Measurements from ENCODE around the gene C6orf120. TPM values are rescaled to one million over a fixed set of nuclear protein-coding genes. Genes with fewer than 3 reads are reported as not detected.

C6orf120 gene
- total RNA-seq, 1 donor from 2014 or later, result 41.2 TPM

GRCh38 chr6:169729961-169730360, 28.0 kb downstream of the C6orf120 start:
- no peak for DNase-seq (ENCODE audit: low read depth)
- no peak overlapping the region for H3K4me3 ChIP-seq (ENCODE audit: low read depth, low read length)
- TF ChIP-seq CTCF (conservative IDR thresholded peaks at IDR 0.05; ENCODE audit: low read depth, low read length), result no peak

DNA sequence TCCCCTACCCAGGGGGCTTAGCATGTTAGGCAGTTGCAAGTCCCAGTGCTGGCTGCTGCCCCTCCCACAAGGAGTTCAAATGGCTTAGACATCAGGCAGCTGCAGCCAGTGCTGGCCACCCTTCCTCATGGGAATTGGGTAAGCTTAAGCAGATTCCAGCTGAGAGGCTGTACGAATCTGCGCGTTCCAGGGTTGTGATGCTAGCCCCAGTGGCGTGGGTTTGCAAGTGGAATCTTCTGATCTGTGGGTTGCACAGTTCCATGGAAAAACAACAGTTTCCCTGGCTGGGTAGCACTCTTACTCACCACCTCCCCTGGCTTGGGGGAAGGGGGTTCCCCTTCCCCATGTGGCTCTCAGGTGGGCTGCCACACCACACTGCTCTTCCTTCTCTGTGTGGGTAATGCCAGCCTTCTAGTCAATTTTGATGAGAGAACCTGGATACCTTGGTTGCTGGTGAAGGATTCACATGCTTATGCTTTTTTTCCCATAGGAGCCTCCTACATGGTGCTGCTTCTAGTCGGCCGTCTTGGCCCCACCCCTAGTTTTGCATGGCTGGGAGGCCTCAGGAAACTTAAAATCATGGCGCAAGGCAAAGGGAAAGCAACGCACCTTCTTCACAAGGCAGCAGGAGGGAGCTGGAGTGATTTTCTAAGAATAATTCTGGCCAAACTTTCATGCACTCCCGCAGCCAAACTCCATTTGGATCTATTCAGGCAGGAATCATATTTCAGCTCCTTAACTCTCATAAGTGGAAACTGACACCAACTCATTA, 36.5 kb downstream of the C6orf120 start:
- H3K4me3 ChIP-seq (ENCODE audit: low read depth, low read length), result no peak overlapping the region
- no peak for TF ChIP-seq CTCF (conservative IDR thresholded peaks at IDR 0.05; ENCODE audit: low read depth, low read length)
- no peak for DNase-seq (ENCODE audit: low read depth)

DNA sequence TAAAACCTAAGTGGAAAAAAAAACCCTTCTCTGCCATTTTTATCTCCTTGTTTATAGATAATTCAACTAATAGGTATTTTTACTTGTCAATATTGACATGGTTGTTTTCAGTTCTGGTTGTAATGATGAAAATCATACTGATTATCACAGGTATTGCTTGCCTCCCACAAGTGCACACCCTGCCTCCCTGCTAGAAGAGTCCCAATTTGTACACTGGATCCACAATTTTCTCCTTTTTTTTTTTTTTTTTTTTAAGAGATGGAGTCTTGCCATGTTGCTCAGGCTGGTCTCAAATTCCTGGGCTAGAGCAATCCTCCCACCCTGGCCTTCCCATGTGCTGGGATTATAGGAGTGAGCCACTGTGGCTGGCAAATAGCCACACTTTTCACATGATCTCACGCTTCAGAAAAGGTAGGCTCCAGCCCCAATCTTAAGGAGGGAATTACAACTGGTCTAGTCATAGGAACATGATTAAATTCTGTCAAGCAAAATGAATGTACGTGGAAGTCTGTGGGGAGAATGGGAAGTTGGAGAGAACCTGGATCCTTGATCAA, 37.1 kb downstream of the C6orf120 start:
- no peak for DNase-seq (ENCODE audit: low read depth)
- H3K4me3 ChIP-seq (ENCODE audit: low read depth, low read length), result no peak overlapping the region
- no peak for TF ChIP-seq CTCF (conservative IDR thresholded peaks at IDR 0.05; ENCODE audit: low read depth, low read length)

DNA sequence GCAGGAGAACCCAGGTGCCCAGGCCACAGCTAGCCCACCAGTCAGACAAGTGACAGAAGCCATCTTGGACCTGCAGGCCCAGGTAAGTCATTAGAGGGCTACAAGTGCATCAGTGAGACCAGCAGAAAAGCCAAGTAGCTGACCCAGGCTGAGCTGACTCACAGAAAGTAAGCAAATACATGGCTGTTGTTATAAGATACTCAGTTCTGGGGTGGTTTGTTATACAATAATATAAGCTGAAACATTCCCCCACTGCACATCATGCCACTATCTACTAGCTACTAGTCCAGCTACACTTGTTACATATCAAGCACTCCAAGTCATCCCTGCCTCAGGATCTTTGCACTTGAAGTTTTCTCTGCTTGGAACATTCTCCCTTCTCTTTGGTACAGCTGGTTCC, 39.4 kb downstream of the C6orf120 start:
- TF ChIP-seq CTCF (conservative IDR thresholded peaks at IDR 0.05; ENCODE audit: low read depth, low read length), result no peak
- H3K4me3 ChIP-seq (ENCODE audit: low read depth, low read length), result no peak overlapping the region
- DNase-seq (ENCODE audit: low read depth), result no peak

- no peak overlapping the region for H3K4me3 ChIP-seq (ENCODE audit: low read depth, low read length)
- no peak for DNase-seq (ENCODE audit: low read depth)
- no peak for TF ChIP-seq CTCF (conservative IDR thresholded peaks at IDR 0.05; ENCODE audit: low read depth, low read length)
Observed at GRCh38 chr6:169745405-169745804, 43.5 kb downstream of the C6orf120 start.

GRCh38 chr6:169746556-169746955, 44.6 kb downstream of the C6orf120 start:
- H3K4me3 ChIP-seq (ENCODE audit: low read depth, low read length), result no peak overlapping the region
- TF ChIP-seq CTCF (conservative IDR thresholded peaks at IDR 0.05; ENCODE audit: low read depth, low read length), result no peak
- DNase-seq (ENCODE audit: low read depth), result no peak

Measured in epithelial cell of proximal tubule (primary cell).